Lower lobe of right lung (tissue), 2 donors: ENCODE results near the gene SND1. TPM values are rescaled to one million over a fixed set of nuclear protein-coding genes. Genes with fewer than 3 reads are reported as not detected.

ENCODE experiments used
- ATAC-seq, 2 donors: fragments of 200-7000 bp; cut with Tn5 transposase; one replicate each; pipeline ENCODE4 v1.9.1; 2020 to 2022; ENCODE audit warnings: mild to moderate bottlenecking in 2 of 2, moderate library complexity in 2 of 2
- DNase-seq: peaks from one replicate; pipeline ENCODE4 v3.0.0-alpha.2; 2020
- H3K27ac ChIP-seq: fragments of 200-600 bp; one replicate; pipeline ENCODE4 v1.8.0; 2022
- H3K27me3 ChIP-seq: fragments of 200-600 bp; one replicate; pipeline ENCODE4 v1.8.0; 2022; ENCODE audit warnings: low read depth
- H3K36me3 ChIP-seq: fragments of 200-600 bp; one replicate; pipeline ENCODE4 v1.8.0; 2022; ENCODE audit warnings: mild to moderate bottlenecking
- H3K4me1 ChIP-seq: fragments of 200-600 bp; one replicate; pipeline ENCODE4 v1.8.0; 2022
- H3K4me3 ChIP-seq: fragments of 200-600 bp; one replicate; pipeline ENCODE4 v1.8.0; 2022; ENCODE audit warnings: mild to moderate bottlenecking
- H3K9me3 ChIP-seq: fragments of 200-600 bp; one replicate; pipeline ENCODE4 v1.8.0; 2022
- CTCF ChIP-seq: fragments of 200-600 bp; IDR thresholded peaks from one replicate; pipeline ENCODE4 v1.8.0; 2022; ENCODE audit warnings: antibody characterized with exemption, mild to moderate bottlenecking
- intact Hi-C: fragments of 100-400 bp; cut with DNase I; formaldehyde crosslinking; loops from one replicate; pipeline ENCODE4 v1.11.0; 2022
- total RNA-seq: library from RNA; stranded (reverse); fragmentation: NEBNext Ultra II Directional; extraction: Animal tissue kit (Norgen Biotek cat#: 25700); gene quantifications from one replicate; pipeline ENCODE4 v1.2.1, GENCODE V29; 2021
- donor health status: DM: no; HTN: yes; CAD: no; lungs with severe emphysema.

SND1 gene
- total RNA-seq, 1 donor from 2014 or later, result 142 TPM

- Histone ChIP-seq H3K36me3 (peaks cover 4% of the 10 kb centered on the region), H3K4me1 (peaks cover 21% of the 10 kb centered on the region), H3K4me3 (no peak overlapping the region), H3K27ac (no peak overlapping the region), H3K27me3 (no peaks in the 10 kb centered on the region), H3K9me3 (no peaks in the 10 kb centered on the region)
- no peak for TF ChIP-seq CTCF
- ATAC-seq, result no peak
- intact Hi-C loops, result no loop called here
- no peak for DNase-seq
Observed at GRCh38 chr7:128010391-128011127, 358.6 kb downstream of the SND1 start.

- H3K4me1 ChIP-seq, result peaks cover 25% of the 10 kb centered on the region
- no peak overlapping the region for H3K27ac ChIP-seq
- H3K4me3 ChIP-seq, result no peak overlapping the region
- peaks cover 3% of the 10 kb centered on the region for H3K36me3 ChIP-seq
- no peak for ATAC-seq
- no peaks in the 10 kb centered on the region for H3K27me3 ChIP-seq
- no peaks in the 10 kb centered on the region for H3K9me3 ChIP-seq
- DNase-seq, result no peak
- intact Hi-C loops, result no loop called here
- no peak for TF ChIP-seq CTCF
Observed at GRCh38 chr7:128011131-128011661, 359.2 kb downstream of the SND1 start.

- peaks cover 54% of the 10 kb centered on the region for H3K4me1 ChIP-seq
- no peak for DNase-seq
- intact Hi-C loops, result no loop called here
Observed at GRCh38 chr7:128014811-128015210, 362.8 kb downstream of the SND1 start.

GRCh38 chr7:128017460-128017859 lies 365.5 kb downstream of the SND1 start:
- TF ChIP-seq CTCF, result no peak
- H3K27ac ChIP-seq, result no peak overlapping the region
- no peaks in the 10 kb centered on the region for H3K9me3 ChIP-seq
- H3K36me3 ChIP-seq, result no peaks in the 10 kb centered on the region
- DNase-seq (no peak), ATAC-seq (peak; percentile 65 to 68)
- H3K4me1 ChIP-seq, result peaks cover 58% of the 10 kb centered on the region
- intact Hi-C loops, result no loop called here
- no peaks in the 10 kb centered on the region for H3K27me3 ChIP-seq
- no peak overlapping the region for H3K4me3 ChIP-seq

More at GRCh38 chr7:128014811-128015210, 362.8 kb downstream of the SND1 start:
- Histone ChIP-seq H3K4me3 (no peak overlapping the region), H3K36me3 (no peaks in the 10 kb centered on the region), H3K27ac (no peak overlapping the region), H3K27me3 (no peaks in the 10 kb centered on the region), H3K9me3 (no peaks in the 10 kb centered on the region)
- no peak for TF ChIP-seq CTCF
- peak in 1 of 2 donors; percentile 14 for ATAC-seq

- Histone ChIP-seq H3K36me3 (no peaks in the 10 kb centered on the region), H3K27ac (no peak overlapping the region), H3K9me3 (no peaks in the 10 kb centered on the region), H3K4me3 (no peak overlapping the region), H3K4me1 (peaks cover 63% of the 10 kb centered on the region), H3K27me3 (no peaks in the 10 kb centered on the region)
- intact Hi-C loops, result no loop called here
- DNase-seq (peak; percentile 56), ATAC-seq (peak; percentile 94 to 96)
- TF ChIP-seq CTCF, result no peak
Observed at GRCh38 chr7:128017862-128018845, 366.2 kb downstream of the SND1 start.
